Loucy (cell line): ENCODE measurements around the gene SNRNP200.

Experiments
- CTCF ChIP-seq: fragments of 200-600 bp; sonication (generic); conservative IDR thresholded peaks from 2 replicates; pipeline ENCODE4 v1.5.1; 2014; ENCODE audit warnings: mild to moderate bottlenecking, antibody characterized with exemption, low read length
- EZH2phosphoT487 ChIP-seq: fragments of 200-600 bp; IDR thresholded peaks from 2 replicates; pipeline ENCODE4 v1.6.1; 2018; ENCODE audit warnings: antibody characterized with exemption, mild to moderate bottlenecking, moderate library complexity, borderline replicate concordance

DNA sequence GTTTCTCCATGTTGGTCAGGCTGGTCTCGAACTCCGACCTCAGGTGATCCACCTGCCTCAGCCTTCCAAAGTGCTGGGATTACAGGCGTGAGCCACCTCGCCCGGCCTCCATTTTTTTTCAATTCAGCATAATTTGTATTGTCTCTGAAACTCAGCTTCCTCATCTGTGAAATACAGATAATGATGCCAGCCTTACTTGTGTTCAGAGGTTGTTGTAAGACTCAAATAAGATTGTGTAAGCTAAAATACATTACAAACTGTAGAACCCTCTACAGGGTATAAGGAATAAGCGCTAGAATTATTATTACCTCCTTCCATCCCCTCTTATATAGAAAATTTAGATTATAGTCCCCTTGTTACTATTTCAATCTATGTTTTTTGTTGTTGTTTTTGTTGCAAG, 71.9 kb downstream of the SNRNP200 start:
- TF ChIP-seq CTCF (no peak), EZH2phosphoT487 (no peak)
